ENCODE data around the gene RCAN3. TPM values are rescaled to one million over a fixed set of nuclear protein-coding genes. Genes with fewer than 3 reads are reported as not detected.

RCAN3 gene
- total RNA-seq, 1 experiment from 2014 or later, result 17.5 TPM

DNA sequence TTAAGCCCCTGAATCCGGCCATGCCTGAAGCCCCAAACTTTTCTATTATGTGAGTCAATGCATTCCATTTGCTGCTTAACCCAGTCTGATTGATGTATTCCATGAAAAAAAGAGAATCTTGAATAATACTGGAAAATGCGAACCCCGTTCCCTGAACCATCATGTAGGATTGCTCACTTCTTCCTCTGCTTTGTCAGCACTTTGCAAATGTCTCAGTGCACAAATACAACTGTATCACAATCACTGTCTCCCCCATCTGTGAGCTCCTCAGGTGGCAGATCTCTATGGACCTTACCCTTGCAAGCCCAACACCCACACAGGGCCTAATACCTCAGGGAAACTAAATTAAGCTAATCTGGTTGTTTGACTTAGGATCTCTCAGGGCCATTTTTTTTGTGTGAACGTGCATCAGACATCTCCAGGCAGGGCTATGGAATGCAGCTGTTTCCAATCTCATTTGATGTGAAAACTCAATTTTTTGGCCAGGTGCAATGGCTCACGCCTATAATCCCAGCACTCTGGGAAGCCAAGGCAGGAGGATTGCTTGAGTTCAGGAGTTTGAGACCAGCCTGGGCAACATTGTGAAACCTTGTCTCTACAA is 2.1 kb upstream of the RCAN3 start:
- Histone ChIP-seq H3K27me3 (ENCODE audit: control insufficient read depth, insufficient read depth, low read length) (no peaks in the 10 kb centered on the region), H3K9me3 (ENCODE audit: control insufficient read depth, insufficient read depth, low read depth, low read length) (no peaks in the 10 kb centered on the region), H3K36me3 (ENCODE audit: control insufficient read depth, insufficient read depth, low read length) (no peaks in the 10 kb centered on the region; the same call in 1 of the 2 replicates), H3K4me3 (ENCODE audit: low read depth in 2 of 2, low read length in 2 of 2) (no peak overlapping the region), H3K4me1 (ENCODE audit: control insufficient read depth, insufficient read depth, low read length) (peaks cover 8% of the 10 kb centered on the region), H3K27ac (ENCODE audit: low read length) (no peak overlapping the region)
- POLR2A ChIA-PET, result no interaction called here
- no peak for DNase-seq (ENCODE audit: low read depth, low spot score)
- TF ChIP-seq, protein P1, sequence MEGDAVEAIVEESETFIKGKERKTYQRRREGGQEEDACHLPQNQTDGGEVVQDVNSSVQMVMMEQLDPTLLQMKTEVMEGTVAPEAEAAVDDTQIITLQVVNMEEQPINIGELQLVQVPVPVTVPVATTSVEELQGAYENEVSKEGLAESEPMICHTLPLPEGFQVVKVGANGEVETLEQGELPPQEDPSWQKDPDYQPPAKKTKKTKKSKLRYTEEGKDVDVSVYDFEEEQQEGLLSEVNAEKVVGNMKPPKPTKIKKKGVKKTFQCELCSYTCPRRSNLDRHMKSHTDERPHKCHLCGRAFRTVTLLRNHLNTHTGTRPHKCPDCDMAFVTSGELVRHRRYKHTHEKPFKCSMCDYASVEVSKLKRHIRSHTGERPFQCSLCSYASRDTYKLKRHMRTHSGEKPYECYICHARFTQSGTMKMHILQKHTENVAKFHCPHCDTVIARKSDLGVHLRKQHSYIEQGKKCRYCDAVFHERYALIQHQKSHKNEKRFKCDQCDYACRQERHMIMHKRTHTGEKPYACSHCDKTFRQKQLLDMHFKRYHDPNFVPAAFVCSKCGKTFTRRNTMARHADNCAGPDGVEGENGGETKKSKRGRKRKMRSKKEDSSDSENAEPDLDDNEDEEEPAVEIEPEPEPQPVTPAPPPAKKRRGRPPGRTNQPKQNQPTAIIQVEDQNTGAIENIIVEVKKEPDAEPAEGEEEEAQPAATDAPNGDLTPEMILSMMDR (IDR thresholded peaks at IDR 0.05), result no peak
- no peak for TF ChIP-seq SIN3A (IDR thresholded peaks at IDR 0.05; ENCODE audit: borderline replicate concordance, insufficient read depth, low read depth, low read length)
- no peak for TF ChIP-seq TCF7L2 (IDR thresholded peaks at IDR 0.05; ENCODE audit: low read depth, low read length)
- no peak for TF ChIP-seq POLR2AphosphoS5 (IDR thresholded peaks at IDR 0.05; ENCODE audit: low read depth, low read length)
- TF ChIP-seq, protein P2, sequence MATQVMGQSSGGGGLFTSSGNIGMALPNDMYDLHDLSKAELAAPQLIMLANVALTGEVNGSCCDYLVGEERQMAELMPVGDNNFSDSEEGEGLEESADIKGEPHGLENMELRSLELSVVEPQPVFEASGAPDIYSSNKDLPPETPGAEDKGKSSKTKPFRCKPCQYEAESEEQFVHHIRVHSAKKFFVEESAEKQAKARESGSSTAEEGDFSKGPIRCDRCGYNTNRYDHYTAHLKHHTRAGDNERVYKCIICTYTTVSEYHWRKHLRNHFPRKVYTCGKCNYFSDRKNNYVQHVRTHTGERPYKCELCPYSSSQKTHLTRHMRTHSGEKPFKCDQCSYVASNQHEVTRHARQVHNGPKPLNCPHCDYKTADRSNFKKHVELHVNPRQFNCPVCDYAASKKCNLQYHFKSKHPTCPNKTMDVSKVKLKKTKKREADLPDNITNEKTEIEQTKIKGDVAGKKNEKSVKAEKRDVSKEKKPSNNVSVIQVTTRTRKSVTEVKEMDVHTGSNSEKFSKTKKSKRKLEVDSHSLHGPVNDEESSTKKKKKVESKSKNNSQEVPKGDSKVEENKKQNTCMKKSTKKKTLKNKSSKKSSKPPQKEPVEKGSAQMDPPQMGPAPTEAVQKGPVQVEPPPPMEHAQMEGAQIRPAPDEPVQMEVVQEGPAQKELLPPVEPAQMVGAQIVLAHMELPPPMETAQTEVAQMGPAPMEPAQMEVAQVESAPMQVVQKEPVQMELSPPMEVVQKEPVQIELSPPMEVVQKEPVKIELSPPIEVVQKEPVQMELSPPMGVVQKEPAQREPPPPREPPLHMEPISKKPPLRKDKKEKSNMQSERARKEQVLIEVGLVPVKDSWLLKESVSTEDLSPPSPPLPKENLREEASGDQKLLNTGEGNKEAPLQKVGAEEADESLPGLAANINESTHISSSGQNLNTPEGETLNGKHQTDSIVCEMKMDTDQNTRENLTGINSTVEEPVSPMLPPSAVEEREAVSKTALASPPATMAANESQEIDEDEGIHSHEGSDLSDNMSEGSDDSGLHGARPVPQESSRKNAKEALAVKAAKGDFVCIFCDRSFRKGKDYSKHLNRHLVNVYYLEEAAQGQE (IDR thresholded peaks at IDR 0.05; ENCODE audit: insufficient read depth in 1 of 2, low read depth in 2 of 2, low read length in 1 of 2), result no peak
- intact Hi-C loops (cut with micrococcal nuclease; ENCODE audit: unreplicated experiment), result no loop called here
- BruUV-seq (replicated peaks), result no TSS peak
- CTCF ChIA-PET, result interaction anchor here (0.6 to 0.7 kb wide), 3 partner anchors 9 to 227 kb away, joined by 4 read pairs; no protein-coding TSS in a partner anchor
- ATAC-seq, result no peak
- in situ Hi-C loops (cut with HindIII; ENCODE audit: low pct_unique_long_range_greater_than_20kb, low sequenced_read_pairs), result no loop called here

DNA sequence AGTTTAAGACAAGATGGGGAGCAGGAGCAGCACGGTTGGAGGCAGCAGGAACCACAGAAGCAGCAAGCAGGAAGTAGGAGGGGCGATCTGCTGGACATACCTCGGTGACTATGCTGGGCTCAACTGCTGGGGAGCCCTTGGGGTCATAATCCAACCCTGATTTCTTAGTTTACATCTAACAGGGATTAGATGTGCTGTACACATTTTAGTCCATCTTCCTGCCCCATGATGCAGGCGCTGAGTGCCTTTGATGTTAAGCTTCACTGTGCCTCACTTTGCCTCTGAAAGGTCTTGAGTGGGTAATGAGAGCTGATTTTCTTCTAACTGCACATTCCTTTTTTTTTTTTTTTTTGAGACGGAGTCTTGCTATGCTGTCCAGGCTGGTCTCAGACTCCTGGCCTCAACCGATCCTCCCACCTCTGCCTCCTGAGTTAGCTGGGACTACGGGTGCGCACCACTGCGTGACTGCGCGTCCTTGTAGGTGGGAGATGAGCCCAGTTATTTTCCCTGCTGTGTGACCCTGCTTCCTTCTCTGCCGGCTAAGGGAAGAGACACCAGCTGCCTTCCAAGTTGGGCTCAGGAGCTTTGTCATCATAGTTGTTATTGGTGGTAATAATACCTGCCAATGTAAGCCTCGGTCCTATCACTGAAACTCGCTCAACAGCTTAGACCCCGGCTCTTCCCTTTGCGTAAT is 1.1 kb upstream of the RCAN3 start:
- Histone ChIP-seq H3K36me3 (ENCODE audit: control insufficient read depth, insufficient read depth, low read length) (no peaks in the 10 kb centered on the region; the same call in 1 of the 2 replicates), H3K4me1 (ENCODE audit: control insufficient read depth, insufficient read depth, low read length) (peaks cover 8% of the 10 kb centered on the region), H3K27ac (ENCODE audit: low read length) (peak overlapping the region; percentile 82), H3K4me3 (ENCODE audit: low read depth in 2 of 2, low read length in 2 of 2) (peak overlapping the region; percentile 78 to 84), H3K9me3 (ENCODE audit: control insufficient read depth, insufficient read depth, low read depth, low read length) (no peaks in the 10 kb centered on the region), H3K27me3 (ENCODE audit: control insufficient read depth, insufficient read depth, low read length) (no peaks in the 10 kb centered on the region)
- TF ChIP-seq POLR2AphosphoS5 (IDR thresholded peaks at IDR 0.05; ENCODE audit: low read depth, low read length) (no peak), TCF7L2 (IDR thresholded peaks at IDR 0.05; ENCODE audit: low read depth, low read length) (0 out of 2 replicates have a peak, but pooled peaks have one; percentile 49)
- intact Hi-C loops (cut with micrococcal nuclease; ENCODE audit: unreplicated experiment) (no loop called here), in situ Hi-C loops (cut with HindIII; ENCODE audit: low pct_unique_long_range_greater_than_20kb, low sequenced_read_pairs) (no loop called here)
- ChIA-PET CTCF (interaction anchor here (0.7 to 1.2 kb wide), 3 partner anchors 14 to 1247 kb away, joined by 3 to 7 read pairs (median 3); partner anchors contain the start of gene NIPAL3), POLR2A (interaction anchor here (0.5 to 0.6 kb wide), 2 partner anchors 36 to 779 kb away, joined by 4 to 6 read pairs; no protein-coding TSS in a partner anchor)
- DNase-seq (ENCODE audit: low read depth, low spot score) (no peak), ATAC-seq (no peak)
- BruUV-seq (replicated peaks), result no TSS peak
